GM23338 (cell line): Measurements from ENCODE around the gene NAA20. TPM values are rescaled to one million over a fixed set of nuclear protein-coding genes. Genes with fewer than 3 reads are reported as not detected.

Source experiments
- ATAC-seq: fragments of 200-7000 bp; cut with Tn5 transposase; 3 replicates; pipeline ENCODE4 v1.9.1; 2020
- DNase-seq: peaks from one replicate; pipeline ENCODE4 v3.0.0-alpha.2; 2015; ENCODE audit warnings: low spot score
- H2AFZ ChIP-seq: fragments of 200-600 bp; sonication (generic); 2 replicates; pipeline ENCODE4 v1.8.0; 2016; ENCODE audit warnings: antibody characterized with exemption, mild to moderate bottlenecking, moderate library complexity
- H3F3A ChIP-seq: fragments of 200-600 bp; sonication (generic); replicated peaks from 2 replicates; pipeline ENCODE4 v1.8.0; 2017; ENCODE audit warnings: antibody characterized with exemption, mixed run types, low read depth
- H3K27ac ChIP-seq: fragments of 200-600 bp; sonication (generic); 2 replicates; pipeline ENCODE4 v1.6.1; 2016; ENCODE audit warnings: low read depth
- H3K27me3 ChIP-seq: fragments of 200-600 bp; sonication (generic); 2 replicates; pipeline ENCODE4 v1.8.0; 2016; ENCODE audit warnings: mild to moderate bottlenecking, mixed run types, moderate library complexity; ENCODE audit not compliant: insufficient read depth
- H3K36me3 ChIP-seq: fragments of 200-600 bp; sonication (generic); 2 replicates; pipeline ENCODE4 v1.8.0; 2016; ENCODE audit warnings: mild to moderate bottlenecking; ENCODE audit not compliant: insufficient read depth
- H3K4me1 ChIP-seq: fragments of 200-600 bp; sonication (generic); 2 replicates; pipeline ENCODE4 v1.8.0; 2016; ENCODE audit warnings: mild to moderate bottlenecking, moderate library complexity; ENCODE audit not compliant: insufficient read depth
- H3K4me2 ChIP-seq: fragments of 200-600 bp; sonication (generic); 2 replicates; pipeline ENCODE4 v1.7.1; 2017; ENCODE audit warnings: mixed run types
- H3K4me3 ChIP-seq: fragments of 200-600 bp; sonication (generic); 2 replicates; pipeline ENCODE4 v1.6.1; 2016; ENCODE audit warnings: mixed run types
- H3K79me2 ChIP-seq: fragments of 200-600 bp; sonication (generic); replicated peaks from 2 replicates; pipeline ENCODE4 v1.8.0; 2017; ENCODE audit warnings: mild to moderate bottlenecking; ENCODE audit not compliant: insufficient read depth
- H3K9me2 ChIP-seq: fragments of 200-600 bp; sonication (generic); 2 replicates; pipeline ENCODE4 v1.8.0; 2017; ENCODE audit not compliant: insufficient read depth
- H4K20me1 ChIP-seq: fragments of 200-600 bp; sonication (generic); replicated peaks from 2 replicates; pipeline ENCODE4 v1.8.0; 2017; ENCODE audit warnings: mild to moderate bottlenecking; ENCODE audit not compliant: insufficient read depth
- H3K27ac Mint-ChIP-seq: 2 replicates; pipeline ENCODE4 v1.8.0; 2020; ENCODE audit warnings: inconsistent platforms, mild to moderate bottlenecking, moderate library complexity, mixed read lengths
- H3K27me3 Mint-ChIP-seq: 3 replicates; pipeline ENCODE4 v1.8.0; 2022; ENCODE audit warnings: low read depth, mild to moderate bottlenecking, moderate library complexity, mixed read lengths, inconsistent platforms; ENCODE audit not compliant: insufficient read depth, poor library complexity
- H3K36me3 Mint-ChIP-seq: 3 replicates; pipeline ENCODE4 v1.8.0; 2021; ENCODE audit warnings: low read depth, mild to moderate bottlenecking, inconsistent platforms, moderate library complexity, mixed read lengths
- H3K4me1 Mint-ChIP-seq: 3 replicates; pipeline ENCODE4 v1.8.0; 2020; ENCODE audit warnings: mild to moderate bottlenecking, inconsistent platforms, mixed read lengths
- H3K4me3 Mint-ChIP-seq: 3 replicates; pipeline ENCODE4 v1.8.0; 2021; ENCODE audit warnings: moderate library complexity, mild to moderate bottlenecking, inconsistent platforms, mixed read lengths
- H3K9me3 Mint-ChIP-seq: 3 replicates; pipeline ENCODE4 v1.8.0; 2020; ENCODE audit warnings: moderate library complexity, mild to moderate bottlenecking, inconsistent platforms, mixed read lengths
- CREB1 ChIP-seq: fragments of 250-450 bp; sonication (Bioruptor Pico); IDR thresholded peaks from 2 replicates; pipeline ENCODE4 v1.5.0; 2020; ENCODE audit warnings: low read depth, mild to moderate bottlenecking, moderate library complexity
- EZH2phosphoT487 ChIP-seq: fragments of 200-600 bp; sonication (generic); IDR thresholded peaks from one replicate; pipeline ENCODE4 v1.8.1; 2018; ENCODE audit warnings: antibody characterized with exemption; ENCODE audit not compliant: unreplicated experiment
- JUNB ChIP-seq: IDR thresholded peaks from one replicate; pipeline ENCODE4 v1.6.1; 2016; ENCODE audit warnings: antibody characterized with exemption; ENCODE audit not compliant: unreplicated experiment
- ZNF114 ChIP-seq: fragments of 250-450 bp; sonication (Bioruptor Pico); IDR thresholded peaks from 2 replicates; pipeline ENCODE4 v1.5.0; 2020; ENCODE audit warnings: mild to moderate bottlenecking, moderate library complexity
- ZNF331 ChIP-seq: fragments of 250-450 bp; sonication (Bioruptor Pico); IDR thresholded peaks from 2 replicates; pipeline ENCODE4 v1.5.0; 2020; ENCODE audit warnings: low read depth, mild to moderate bottlenecking, moderate library complexity
- polyA plus RNA-seq: library from polyadenylated mRNA; unstranded; fragments of >200 nt; fragmentation: Nextera tagmentation; extraction: Ambion mirVana; gene quantifications from 2 replicates; pipeline ENCODE4 v1.2.1, GENCODE V29; 2016
- total RNA-seq: library from RNA; depleted of rRNA; stranded (reverse); fragments of >200 nt; shearing (Covaris generic); gene quantifications from 2 replicates; pipeline ENCODE4 v1.2.3, GENCODE V29; 2014
- TF ChIP-seq, protein P1 (sequence below), 2 experiments: fragments of 200-600 bp in 1 of 2; sonication (generic) in 1 of 2; conservative IDR thresholded peaks; 2 replicates each; pipeline versions ENCODE4 v1.5.1 to v1.6.1; 2016 to 2017; ENCODE audit warnings: antibody characterized with exemption in 2 of 2, low read depth in 2 of 2, mild to moderate bottlenecking in 2 of 2, moderate library complexity in 1 of 2
- TF ChIP-seq, protein P2 (sequence below): fragments of 250-450 bp; sonication (Bioruptor Pico); IDR thresholded peaks from 2 replicates; pipeline ENCODE4 v1.5.0; 2020; ENCODE audit warnings: mild to moderate bottlenecking, moderate library complexity
- TF ChIP-seq, protein P3 (sequence below): IDR thresholded peaks from 2 replicates; pipeline ENCODE4 v1.6.1; 2016; ENCODE audit warnings: antibody characterized with exemption

Gene NAA20
- total and polyA plus RNA-seq, 2 experiments from 2014 or later: 28.7 to 117 TPM

- TF ChIP-seq, protein P1, sequence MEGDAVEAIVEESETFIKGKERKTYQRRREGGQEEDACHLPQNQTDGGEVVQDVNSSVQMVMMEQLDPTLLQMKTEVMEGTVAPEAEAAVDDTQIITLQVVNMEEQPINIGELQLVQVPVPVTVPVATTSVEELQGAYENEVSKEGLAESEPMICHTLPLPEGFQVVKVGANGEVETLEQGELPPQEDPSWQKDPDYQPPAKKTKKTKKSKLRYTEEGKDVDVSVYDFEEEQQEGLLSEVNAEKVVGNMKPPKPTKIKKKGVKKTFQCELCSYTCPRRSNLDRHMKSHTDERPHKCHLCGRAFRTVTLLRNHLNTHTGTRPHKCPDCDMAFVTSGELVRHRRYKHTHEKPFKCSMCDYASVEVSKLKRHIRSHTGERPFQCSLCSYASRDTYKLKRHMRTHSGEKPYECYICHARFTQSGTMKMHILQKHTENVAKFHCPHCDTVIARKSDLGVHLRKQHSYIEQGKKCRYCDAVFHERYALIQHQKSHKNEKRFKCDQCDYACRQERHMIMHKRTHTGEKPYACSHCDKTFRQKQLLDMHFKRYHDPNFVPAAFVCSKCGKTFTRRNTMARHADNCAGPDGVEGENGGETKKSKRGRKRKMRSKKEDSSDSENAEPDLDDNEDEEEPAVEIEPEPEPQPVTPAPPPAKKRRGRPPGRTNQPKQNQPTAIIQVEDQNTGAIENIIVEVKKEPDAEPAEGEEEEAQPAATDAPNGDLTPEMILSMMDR (conservative IDR thresholded peaks at IDR 0.05; ENCODE audit: low read depth in 2 of 2): no peak
- TF ChIP-seq ZNF114 (CRISPR knock-in tag): no peak
These were observed 48.6 kb upstream of the NAA20 start (continued) for GRCh38 chr20:19968466-19969073.

- H3K27me3 Mint-ChIP-seq: peaks cover 4% of the 10 kb centered on the region
- Histone ChIP-seq H4K20me1 (no peaks in the 10 kb centered on the region), H2AFZ (no peak overlapping the region), H3K27me3 (no peaks in the 10 kb centered on the region), H3K79me2 (no peaks in the 10 kb centered on the region), H3K4me3 (no peak overlapping the region), H3K4me1 (no peaks in the 10 kb centered on the region), H3K4me2 (no peak overlapping the region), H3K36me3 (no peaks in the 10 kb centered on the region), H3F3A (no peaks in the 10 kb centered on the region), H3K9me2 (no peaks in the 10 kb centered on the region), H3K27ac (no peak overlapping the region)
- H3K9me3 Mint-ChIP-seq: no peaks in the 10 kb centered on the region
- ATAC-seq: no peak
- no peaks in the 10 kb centered on the region for H3K4me1 Mint-ChIP-seq
- no peak for DNase-seq
- H3K36me3 Mint-ChIP-seq: no peaks in the 10 kb centered on the region
- H3K27ac Mint-ChIP-seq: no peak overlapping the region
- no peak overlapping the region for H3K4me3 Mint-ChIP-seq
- no peak for TF ChIP-seq EZH2phosphoT487
- TF ChIP-seq, protein P2, sequence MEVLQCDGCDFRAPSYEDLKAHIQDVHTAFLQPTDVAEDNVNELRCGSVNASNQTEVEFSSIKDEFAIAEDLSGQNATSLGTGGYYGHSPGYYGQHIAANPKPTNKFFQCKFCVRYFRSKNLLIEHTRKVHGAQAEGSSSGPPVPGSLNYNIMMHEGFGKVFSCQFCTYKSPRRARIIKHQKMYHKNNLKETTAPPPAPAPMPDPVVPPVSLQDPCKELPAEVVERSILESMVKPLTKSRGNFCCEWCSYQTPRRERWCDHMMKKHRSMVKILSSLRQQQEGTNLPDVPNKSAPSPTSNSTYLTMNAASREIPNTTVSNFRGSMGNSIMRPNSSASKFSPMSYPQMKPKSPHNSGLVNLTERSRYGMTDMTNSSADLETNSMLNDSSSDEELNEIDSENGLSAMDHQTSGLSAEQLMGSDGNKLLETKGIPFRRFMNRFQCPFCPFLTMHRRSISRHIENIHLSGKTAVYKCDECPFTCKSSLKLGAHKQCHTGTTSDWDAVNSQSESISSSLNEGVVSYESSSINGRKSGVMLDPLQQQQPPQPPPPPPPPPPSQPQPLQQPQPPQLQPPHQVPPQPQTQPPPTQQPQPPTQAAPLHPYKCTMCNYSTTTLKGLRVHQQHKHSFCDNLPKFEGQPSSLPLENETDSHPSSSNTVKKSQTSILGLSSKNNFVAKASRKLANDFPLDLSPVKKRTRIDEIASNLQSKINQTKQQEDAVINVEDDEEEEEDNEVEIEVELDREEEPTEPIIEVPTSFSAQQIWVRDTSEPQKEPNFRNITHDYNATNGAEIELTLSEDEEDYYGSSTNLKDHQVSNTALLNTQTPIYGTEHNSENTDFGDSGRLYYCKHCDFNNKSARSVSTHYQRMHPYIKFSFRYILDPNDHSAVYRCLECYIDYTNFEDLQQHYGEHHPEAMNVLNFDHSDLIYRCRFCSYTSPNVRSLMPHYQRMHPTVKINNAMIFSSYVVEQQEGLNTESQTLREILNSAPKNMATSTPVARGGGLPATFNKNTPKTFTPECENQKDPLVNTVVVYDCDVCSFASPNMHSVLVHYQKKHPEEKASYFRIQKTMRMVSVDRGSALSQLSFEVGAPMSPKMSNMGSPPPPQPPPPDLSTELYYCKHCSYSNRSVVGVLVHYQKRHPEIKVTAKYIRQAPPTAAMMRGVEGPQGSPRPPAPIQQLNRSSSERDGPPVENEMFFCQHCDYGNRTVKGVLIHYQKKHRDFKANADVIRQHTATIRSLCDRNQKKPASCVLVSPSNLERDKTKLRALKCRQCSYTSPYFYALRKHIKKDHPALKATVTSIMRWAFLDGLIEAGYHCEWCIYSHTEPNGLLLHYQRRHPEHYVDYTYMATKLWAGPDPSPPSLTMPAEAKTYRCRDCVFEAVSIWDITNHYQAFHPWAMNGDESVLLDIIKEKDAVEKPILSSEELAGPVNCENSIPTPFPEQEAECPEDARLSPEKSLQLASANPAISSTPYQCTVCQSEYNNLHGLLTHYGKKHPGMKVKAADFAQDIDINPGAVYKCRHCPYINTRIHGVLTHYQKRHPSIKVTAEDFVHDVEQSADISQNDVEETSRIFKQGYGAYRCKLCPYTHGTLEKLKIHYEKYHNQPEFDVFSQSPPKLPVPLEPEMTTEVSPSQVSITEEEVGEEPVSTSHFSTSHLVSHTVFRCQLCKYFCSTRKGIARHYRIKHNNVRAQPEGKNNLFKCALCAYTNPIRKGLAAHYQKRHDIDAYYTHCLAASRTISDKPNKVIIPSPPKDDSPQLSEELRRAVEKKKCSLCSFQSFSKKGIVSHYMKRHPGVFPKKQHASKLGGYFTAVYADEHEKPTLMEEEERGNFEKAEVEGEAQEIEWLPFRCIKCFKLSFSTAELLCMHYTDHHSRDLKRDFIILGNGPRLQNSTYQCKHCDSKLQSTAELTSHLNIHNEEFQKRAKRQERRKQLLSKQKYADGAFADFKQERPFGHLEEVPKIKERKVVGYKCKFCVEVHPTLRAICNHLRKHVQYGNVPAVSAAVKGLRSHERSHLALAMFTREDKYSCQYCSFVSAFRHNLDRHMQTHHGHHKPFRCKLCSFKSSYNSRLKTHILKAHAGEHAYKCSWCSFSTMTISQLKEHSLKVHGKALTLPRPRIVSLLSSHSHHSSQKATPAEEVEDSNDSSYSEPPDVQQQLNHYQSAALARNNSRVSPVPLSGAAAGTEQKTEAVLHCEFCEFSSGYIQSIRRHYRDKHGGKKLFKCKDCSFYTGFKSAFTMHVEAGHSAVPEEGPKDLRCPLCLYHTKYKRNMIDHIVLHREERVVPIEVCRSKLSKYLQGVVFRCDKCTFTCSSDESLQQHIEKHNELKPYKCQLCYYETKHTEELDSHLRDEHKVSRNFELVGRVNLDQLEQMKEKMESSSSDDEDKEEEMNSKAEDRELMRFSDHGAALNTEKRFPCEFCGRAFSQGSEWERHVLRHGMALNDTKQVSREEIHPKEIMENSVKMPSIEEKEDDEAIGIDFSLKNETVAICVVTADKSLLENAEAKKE (CRISPR knock-in tag): no peak
- TF ChIP-seq ZNF331 (CRISPR knock-in tag): no peak
- TF ChIP-seq, protein P3, sequence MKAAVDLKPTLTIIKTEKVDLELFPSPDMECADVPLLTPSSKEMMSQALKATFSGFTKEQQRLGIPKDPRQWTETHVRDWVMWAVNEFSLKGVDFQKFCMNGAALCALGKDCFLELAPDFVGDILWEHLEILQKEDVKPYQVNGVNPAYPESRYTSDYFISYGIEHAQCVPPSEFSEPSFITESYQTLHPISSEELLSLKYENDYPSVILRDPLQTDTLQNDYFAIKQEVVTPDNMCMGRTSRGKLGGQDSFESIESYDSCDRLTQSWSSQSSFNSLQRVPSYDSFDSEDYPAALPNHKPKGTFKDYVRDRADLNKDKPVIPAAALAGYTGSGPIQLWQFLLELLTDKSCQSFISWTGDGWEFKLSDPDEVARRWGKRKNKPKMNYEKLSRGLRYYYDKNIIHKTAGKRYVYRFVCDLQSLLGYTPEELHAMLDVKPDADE: no peak
- no peak for TF ChIP-seq ZNF114 (CRISPR knock-in tag)
- no peak for TF ChIP-seq JUNB
- TF ChIP-seq CREB1 (CRISPR knock-in tag): no peak
These were observed 48.1 kb upstream of the NAA20 start for GRCh38 chr20:19969106-19969505.
